ENCODE data around the gene ECHDC1.
"Not testable (repeated sequence)": the region's sequence is repeated elsewhere in the genome, so short reads cannot be mapped to it uniquely, and the experiment has no call there.

The ECHDC1 gene

DNA sequence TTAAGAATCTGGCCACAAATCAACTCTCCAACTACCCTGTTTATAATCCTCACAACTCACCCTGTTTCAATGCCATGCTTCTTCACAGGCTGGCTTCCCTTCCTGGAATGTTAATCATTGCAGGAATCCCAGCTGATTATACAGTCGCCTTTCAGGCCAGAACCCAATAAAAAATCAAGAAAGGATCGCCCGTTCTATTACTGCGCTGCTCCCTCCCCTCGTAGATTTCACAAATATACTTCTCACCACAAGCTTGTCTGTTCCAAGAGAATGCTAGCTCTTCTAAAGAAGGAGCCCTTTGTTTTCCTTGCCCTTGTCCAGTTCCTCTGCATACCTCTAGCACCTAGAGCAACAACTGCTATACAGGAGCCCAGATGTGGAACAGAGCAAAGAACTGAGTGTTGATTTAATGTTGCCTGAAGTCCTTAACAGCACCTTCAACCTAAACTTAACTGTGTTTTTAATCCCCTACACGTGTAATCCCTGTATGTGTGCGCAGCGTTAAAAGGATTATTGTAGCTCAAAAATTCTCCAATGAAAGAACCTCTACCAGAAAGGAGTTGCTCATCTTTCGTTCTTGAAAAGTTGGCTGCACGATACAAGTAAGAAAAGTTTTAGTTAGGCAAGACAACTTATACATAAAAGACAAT lies 988 bp downstream of the ECHDC1 start:
- DNase-seq (ENCODE audit: low read depth in 2 of 2) = no peak

DNA sequence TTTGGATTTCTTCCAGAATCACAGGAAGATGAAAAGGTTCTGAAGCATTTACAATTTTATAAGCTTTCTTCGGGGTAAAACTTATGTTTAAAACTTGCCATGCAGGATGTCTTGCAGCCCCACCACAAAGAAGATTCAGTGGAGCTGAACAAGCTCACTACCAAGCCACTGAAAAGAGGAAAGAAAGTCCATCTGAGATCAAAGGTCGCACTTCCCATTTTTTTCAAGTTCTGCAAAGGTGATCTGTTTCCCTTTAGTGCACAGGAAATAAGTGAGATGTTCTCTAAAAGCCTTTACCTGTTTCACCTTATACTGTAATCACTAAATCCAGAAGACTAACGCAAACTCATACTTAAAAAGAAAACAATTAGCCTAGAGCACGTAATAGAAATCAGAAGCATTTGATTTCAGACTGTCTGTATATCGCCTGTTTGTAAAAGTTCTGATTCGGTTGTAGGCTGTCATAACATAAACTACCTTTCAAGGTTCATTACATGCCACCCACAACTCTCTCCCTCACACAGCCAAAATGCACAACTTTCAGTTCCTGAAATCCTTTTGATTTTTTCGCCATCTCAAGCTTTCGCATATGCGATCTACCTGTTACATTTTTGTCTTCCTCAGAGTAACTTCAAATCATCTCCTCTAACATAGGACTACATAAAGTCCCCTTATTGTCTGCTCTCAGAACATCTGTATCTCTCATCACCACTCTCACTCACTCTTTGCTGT lies 1.8 kb downstream of the ECHDC1 start:
- no peak for DNase-seq (ENCODE audit: low read depth in 2 of 2)

DNA sequence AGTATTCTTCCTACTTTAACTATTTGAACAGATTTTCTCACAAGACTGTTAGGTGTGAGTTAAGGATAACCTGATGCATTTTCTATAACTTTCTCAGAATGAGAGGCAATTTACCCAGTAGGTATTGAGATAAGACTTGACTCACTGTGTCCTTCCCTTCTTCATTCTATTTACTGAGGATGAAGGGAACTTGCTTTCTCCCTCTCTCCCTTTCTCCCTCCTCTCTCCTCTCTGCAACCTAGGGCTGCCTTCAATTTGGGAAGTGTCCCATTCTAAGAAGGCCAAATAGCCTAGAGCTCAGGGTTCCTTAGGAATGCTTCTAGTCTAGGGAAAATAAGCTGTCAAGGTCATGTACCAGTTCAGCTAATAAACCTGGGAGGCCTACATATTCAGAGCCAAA lies 3.2 kb downstream of the ECHDC1 start:
- DNase-seq (ENCODE audit: low read depth in 2 of 2) = no peak

DNA sequence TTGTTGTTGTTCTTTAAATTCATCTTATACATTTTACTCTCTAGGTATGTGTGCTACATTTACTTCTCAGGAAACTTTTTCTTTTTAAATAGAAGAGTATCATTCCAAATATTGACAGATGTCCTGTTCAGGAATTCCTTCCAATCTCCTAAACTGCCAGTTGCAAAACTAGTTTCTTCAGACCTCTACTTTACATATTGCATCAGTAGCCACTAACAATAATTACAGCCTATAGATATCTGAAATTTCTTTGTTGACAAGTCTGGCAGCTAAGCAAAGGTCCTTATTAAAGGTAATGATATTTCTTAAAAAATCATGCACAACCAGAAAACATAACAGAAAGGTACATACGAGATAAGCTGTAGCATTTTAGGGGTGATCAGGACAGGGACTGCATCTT lies 4.5 kb downstream of the ECHDC1 start:
- DNase-seq (ENCODE audit: low read depth in 2 of 2) = no peak

DNA sequence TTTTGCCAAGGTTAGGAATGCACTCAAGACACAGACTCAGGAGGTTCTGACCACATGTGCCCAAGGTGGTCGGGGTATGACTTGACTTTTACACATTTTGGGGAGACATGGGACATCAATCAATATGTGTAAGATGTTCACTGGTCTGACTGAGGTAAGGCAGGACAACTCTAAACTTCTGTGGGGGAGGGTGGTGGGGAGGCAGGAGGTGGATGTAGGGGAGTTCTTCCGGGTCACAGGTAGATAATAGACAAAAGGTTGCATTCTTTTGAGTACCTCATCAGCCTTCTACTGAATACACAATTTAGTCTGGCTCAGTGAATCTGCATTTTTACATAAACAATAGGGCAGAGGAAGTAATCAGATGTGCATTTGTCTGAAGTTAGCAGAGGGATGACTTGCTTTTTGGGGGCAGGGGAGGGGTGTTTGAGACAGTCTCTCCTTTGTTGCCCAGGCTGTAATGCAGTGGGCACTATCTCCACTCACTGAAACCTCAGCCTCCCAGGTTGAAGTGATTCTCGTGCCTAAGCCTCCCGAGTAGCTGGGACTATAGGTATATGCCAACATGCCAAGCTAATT lies 10.9 kb downstream of the ECHDC1 start:
- DNase-seq (ENCODE audit: low read depth in 2 of 2) = no peak

DNA sequence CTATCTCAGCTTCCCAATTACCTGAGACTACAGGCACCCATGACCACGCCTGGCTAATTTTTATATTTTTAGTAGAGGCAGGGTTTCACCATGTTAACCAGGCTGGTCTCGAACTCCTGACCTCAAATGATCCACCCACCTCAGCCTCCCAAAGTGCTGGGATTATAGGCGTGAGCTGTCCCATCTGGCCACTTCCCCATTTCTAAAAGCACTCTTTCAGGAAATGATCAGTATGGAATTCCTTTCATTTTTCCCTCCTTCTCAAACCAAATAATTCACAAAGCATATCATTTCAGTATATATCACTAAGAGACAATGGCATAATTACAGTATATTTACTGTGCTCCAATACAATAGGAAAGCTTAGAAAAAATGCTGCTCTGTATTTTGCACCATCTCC lies 12.2 kb downstream of the ECHDC1 start:
- not testable (repeated sequence) for DNase-seq (ENCODE audit: low read depth in 2 of 2)

DNA sequence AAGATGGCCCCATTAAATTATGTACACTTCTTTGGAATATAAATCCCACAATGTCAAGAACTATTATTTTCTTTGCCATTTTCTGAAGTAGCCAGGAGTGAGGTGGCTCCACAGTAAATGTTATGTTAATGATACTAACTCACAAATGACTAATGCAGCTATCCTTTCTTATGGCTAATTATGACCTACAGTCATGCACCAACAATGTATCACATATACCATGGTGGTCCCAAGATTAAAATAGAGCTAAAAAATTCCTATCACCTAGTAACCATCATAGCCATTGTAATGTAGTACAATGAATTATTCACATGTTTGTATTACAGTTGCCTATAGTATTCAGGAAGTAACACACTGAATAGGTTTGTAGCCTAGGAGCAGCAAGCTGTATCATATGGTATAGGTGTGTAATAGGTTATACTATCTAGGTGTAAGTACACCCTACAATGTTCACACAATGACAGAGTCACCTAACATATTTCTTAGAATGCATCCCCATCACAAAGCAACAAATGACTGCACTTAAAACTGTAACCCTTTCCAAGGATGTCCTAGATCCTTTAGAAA lies 15.3 kb downstream of the ECHDC1 start:
- DNase-seq (ENCODE audit: low read depth in 2 of 2) = no peak

DNA sequence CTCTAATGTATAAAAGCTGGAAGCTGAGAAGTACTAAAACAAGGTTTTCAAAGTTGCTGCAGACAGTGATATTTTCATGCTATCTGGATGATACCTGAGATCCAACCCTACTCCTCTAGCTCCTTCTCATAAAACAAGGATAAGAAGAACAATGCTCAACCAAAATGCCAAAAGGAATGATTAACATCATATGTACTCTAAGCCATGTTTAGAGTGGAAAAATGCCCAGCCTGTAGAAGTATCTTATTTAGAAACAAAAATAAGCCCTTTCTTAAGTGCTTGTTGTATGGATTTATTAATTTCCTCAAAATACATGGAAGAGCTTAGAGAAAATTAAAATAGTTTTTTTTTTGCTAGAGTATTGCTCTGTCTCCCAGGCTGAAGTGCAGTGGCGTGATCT lies 23.7 kb downstream of the ECHDC1 start:
- no peak for DNase-seq (ENCODE audit: low read depth in 2 of 2)

DNA sequence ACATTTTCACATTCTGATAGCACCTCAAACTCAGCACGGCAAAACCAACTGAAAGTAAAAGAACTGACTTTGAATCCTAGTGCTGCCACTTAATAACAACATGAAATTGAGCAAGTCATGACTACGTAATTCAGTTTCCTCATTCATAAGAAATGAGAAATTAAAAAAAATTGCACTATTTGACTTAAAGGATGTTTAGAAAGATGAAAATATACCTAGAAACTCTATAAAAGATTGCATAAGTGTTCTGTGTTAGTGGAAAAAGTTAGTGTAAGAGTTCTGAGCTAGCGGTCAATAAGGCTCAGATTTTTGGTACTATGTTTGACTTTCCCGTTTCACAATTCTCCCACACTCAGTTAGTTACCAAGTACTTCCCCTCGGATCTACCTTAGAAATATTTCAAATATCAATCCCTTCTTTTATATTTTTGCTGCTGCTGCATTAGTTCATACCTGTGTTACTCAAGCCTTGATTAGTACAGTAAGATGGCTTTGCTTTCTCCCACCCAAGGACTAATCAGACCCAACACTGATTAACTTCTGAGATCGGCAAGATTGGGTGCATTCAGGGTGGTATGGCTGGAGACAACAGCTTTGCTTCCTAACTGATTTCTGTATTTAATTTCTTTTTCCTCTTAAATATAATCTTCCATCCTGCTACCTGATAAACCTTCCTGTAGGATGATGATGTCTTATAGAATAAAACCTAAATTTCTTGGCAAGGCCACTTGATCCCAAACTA lies 25.9 kb downstream of the ECHDC1 start:
- DNase-seq (ENCODE audit: low read depth in 2 of 2) = no peak

DNA sequence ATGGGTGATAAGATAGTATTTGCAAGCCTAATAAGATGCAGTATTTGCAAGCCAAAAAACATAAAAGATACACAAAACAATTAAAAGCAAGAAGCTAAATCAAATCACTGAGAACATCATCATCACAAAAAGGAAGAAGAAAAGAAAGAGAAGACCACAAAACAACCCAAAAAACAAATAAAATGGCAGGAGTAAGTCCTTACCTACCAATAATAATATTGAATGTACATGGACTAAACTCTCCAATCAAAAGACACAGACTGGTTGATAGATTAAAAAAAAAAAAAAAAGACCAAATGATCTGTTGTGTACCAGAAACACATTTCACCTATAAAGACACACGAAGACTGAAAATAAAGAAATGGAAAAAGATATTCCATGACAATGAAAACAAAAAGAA lies 37.7 kb downstream of the ECHDC1 start:
- no peak for DNase-seq (ENCODE audit: low read depth in 2 of 2)

DNA sequence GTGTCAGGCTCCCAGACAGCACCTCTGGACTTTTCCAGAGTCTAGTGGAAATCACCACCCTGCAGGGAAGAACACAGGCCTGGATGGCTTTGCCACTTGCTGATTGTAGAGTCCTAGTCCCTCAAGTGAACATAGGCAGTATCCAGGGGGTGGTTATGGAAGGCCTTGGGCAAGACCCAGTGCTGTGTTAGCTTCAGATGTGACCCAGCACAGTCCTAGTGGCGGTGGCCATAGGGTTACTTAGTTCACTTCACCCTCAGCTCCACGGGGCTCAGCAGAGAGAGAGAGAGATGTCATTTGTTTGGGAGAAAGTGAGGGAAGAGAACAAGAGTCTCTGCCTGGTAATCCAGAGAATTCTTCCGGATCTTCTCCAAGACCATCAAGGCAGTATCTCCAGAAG lies 39.5 kb downstream of the ECHDC1 start:
- DNase-seq (ENCODE audit: low read depth in 2 of 2) = no peak

DNA sequence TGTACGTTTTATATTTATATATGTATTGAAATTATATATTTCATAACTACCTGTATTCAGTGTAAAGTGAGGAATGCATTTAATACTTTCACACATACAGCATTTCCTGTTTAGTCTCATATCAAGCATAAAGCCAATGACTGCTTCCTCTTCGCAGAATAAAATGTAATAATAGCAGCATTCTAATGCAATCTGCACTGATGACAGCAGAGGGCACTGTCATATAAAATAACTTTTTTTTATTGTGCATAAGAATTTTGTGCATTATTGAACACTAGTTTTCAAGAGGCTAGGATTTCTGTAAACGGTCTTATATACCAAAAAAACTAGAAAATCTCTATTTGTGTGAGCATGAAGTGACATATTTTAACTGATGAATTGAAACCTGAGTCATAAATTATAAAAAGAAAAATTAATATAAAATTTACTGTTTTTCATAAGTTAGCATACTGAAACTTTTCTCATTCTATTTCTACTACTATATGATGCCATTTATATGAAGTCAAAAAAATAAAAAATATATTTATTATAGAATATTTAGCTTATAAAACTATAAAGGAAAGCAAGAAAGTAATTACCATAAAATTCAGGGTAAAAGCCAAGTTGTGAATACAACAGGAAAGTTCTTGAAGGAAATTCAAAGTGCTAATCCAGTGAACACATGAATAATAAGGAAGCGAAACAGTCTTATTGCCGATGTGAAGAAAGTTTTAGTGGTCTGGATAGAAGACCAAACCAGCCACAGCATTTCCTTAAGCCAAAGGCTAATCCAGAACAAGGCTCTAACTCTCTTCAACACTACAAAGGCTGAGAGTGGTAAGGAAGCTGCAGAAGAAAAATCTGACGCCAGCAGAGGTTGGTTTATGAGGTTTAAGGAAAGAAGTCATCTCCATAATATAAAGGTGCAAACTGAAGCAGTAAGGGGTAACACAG lies 40.4 kb downstream of the ECHDC1 start:
- DNase-seq (ENCODE audit: low read depth in 2 of 2) = peak; percentile 10 to 12

DNA sequence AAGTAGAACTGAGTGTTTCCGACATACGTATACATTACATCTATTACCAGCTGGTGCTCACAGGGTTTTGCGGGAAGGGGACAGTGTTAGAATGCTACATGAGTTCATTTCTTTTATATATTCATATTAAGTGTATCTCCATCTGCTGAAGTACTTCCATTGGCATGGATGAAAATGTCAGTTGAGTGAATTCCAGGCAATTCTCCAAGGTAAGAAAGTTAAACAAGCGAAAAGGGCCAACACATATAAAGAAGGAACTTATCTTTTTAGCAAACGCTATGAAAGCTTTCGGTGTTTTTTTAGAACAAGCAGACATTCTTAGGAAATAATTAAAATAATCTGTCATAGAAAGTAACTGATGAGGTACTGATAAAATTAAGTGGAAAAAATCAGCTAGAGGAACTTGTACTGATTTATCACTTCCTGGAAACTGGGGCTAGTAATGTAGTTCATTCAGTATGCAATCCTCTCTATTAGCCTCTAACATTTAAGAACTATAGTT lies 42.2 kb downstream of the ECHDC1 start:
- no peak for DNase-seq (ENCODE audit: low read depth in 2 of 2)

DNA sequence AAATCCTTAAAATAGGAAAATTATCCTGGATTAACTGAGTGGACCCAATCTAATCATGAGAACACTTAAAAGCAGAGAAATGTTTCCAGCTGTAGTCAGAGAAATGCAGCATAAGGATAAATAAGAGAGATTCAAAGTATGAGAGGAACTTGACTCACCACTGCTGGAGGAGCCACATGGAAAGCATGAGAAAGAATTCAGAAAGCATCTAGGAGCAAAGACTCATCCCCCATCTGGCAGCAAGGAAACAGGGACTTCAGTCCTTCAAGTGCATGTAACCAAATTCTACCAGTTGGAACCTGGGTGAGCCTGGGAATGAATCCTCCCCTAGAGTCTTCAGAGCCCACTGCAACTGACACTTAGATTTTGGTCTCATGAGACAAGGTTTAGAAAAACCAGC lies 43.0 kb downstream of the ECHDC1 start:
- DNase-seq (ENCODE audit: low read depth in 2 of 2) = no peak

DNA sequence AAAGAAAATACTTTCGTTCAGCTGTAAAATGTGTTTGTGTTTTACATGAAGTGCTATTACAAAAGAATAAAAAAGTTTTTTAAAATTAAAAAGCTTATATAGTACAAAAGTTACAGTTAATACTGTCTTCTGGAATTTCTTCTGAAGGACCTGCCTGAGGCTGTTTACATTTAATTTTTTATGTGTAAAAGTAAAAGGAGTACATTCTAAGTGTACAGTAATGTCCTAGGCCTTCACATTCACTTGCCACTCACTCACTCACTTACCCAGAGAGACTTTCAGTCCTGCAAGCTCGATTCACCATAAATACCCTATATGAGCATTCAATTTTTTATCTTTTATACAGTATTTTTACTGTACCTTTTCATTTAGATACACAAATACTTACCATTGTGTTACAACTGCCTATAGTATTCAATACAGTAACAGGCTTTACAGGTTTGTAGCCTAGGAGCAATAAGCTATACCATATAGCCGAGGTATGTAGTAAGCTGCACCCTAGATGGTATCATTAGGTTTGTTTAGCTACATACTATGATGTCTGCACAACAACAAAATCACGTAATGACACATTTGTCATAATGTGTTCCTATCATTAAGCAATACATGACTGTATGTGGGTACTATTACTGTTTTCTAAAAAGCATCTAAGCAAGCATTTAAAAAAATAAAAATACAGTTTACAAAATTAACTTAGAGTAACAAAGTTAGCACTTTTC lies 43.7 kb downstream of the ECHDC1 start:
- no peak for DNase-seq (ENCODE audit: low read depth in 2 of 2)

DNA sequence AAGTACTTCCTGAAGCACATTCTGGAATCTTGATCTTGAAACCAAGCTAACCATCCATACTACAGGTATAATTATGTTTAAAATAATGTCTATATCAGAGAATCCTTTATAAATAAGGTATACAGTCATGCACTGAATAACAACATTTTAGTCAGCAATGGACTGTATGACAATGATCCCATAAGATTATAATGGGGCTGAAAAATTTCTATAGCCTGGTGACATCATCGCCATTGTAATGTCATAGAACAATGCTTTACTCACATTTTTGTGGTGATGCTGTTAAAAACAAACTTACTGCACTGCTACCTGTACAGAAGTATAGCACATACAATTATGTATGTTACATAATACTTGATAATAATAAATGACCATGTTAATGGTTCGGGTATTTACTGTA lies 44.9 kb downstream of the ECHDC1 start:
- no peak for DNase-seq (ENCODE audit: low read depth in 2 of 2)

DNA sequence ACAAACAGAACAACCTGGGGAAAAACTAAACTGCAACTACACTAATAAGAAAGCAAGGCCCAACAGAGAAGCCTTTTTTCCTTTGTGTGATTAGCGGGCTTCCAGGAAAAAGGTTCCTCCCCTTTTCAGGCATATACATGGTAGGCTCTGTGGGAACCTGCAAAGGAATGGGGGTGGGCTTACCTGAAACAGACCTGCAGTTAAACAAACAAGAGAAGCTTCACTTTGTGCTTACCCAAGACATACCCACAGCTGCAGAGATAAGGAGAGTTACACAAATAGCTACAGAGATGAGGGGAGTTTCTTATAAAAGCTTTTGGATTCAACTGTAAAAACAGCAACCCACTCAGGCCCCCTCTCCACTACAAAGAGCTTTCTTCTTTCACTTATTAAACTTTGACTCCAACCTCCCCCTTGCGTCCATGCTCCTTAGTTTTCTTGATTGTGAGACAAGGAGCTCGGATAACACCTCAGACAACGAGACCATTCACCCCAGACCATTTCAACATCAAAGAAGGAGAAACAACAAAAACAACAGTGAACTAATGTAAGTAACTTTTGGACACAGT lies 45.8 kb downstream of the ECHDC1 start:
- no peak for DNase-seq (ENCODE audit: low read depth in 2 of 2)

DNA sequence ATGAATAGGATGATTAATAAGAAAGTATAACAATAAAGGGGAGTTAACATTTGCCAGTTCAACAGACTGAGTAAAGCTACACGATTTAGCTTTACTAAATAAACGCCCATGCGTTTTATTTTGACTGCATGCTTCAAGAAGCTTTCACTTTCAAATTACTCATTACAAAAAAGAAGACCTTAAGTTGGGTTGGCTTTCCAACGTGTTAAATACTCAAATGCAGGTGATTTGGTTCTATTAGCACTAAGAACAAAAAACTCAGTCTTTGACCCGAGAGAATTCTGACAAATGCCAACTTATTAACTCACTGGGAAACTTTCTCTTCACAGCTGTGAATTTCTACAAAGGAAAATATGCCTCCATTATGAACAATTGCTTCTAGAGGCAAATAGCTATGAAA lies 51.9 kb downstream of the ECHDC1 start:
- DNase-seq (ENCODE audit: low read depth in 2 of 2) = no peak

DNA sequence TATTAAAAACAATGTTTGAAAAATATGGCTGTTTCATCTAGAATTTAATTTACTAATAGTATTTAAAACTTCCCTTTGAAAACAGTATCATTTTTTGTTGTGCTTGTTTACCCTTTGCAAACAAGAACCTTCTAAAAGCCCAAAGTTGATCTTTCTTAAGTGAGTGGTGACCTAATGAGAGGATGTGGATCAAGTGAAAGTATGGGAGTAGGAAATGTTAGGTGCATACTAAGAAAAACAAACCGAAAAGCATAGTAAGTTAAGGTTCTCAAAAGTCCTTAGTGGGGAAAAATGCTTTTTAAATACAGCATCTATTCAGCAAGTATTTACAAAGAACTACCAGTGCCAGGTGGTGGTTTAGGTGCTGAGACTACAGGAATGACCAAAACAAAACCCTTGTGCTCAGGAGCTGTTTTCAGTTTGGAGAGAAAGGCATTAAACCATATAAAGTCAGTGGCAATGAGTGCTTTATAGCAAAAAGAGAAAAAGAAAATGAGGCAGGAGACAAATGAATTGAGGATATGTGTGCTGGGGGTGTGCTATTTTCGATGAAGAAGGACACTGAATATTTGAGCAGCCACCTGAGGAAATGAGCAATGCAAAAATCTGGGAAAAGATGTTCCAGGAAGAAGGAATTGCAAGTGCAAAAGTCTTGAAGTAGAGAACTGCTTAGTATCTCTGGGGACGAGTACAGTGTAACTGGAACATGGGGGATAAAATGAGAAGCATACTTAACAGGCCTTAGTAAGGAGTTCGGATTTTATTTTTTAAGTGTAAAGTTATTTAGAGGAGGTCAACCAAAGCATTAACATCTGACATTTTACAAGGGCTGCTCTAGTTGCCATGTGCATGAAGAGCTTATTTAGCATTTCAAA lies 52.8 kb downstream of the ECHDC1 start:
- no peak for DNase-seq (ENCODE audit: low read depth in 2 of 2)
